Adrenal gland (tissue), 5 donors: Measurements from ENCODE around the gene CHPT1.

Source experiments
- CTCF ChIP-seq, 6 experiments: fragments of 450-650 bp in 4 of 6; fragments of 200-600 bp in 2 of 6; sonication (generic) in 1 of 6; IDR thresholded peaks; 1 replicate in 5 of 6; 2 replicates in 1 of 6; pipeline versions ENCODE4 v1.5.1 to v1.8.0; 2016 to 2021; ENCODE audit warnings: antibody characterized with exemption in 6 of 6, mild to moderate bottlenecking in 2 of 6, moderate library complexity in 1 of 6
- POLR2A ChIP-seq, 2 donors: fragments of 450-650 bp; IDR thresholded peaks; one replicate each; pipeline ENCODE4 v1.6.1; 2017; ENCODE audit warnings: antibody characterized with exemption in 2 of 2, mild to moderate bottlenecking in 2 of 2, moderate library complexity in 1 of 2
- donor health status: DM: no; HTN: no; CAD: no.

- TF ChIP-seq CTCF (IDR thresholded peaks at IDR 0.05) (no peak), POLR2A (IDR thresholded peaks at IDR 0.05) (no peak)
These were observed 19.4 kb upstream of the CHPT1 start for GRCh38 chr12:101678081-101678480.
